ENCODE results near the gene ATXN7L3.

Gene ATXN7L3

GRCh38 chr17:44203731-44204440 lies 4.2 kb upstream of the ATXN7L3 start:
- DNase-seq (ENCODE audit: low read depth in 4 of 4, low spot score in 1 of 4) = peak in 1 of 4 experiments; percentile 49

GRCh38 chr17:44202756-44203155 lies 3.1 kb upstream of the ATXN7L3 start:
- no peak for DNase-seq (ENCODE audit: low read depth in 4 of 4, low spot score in 1 of 4)

DNA sequence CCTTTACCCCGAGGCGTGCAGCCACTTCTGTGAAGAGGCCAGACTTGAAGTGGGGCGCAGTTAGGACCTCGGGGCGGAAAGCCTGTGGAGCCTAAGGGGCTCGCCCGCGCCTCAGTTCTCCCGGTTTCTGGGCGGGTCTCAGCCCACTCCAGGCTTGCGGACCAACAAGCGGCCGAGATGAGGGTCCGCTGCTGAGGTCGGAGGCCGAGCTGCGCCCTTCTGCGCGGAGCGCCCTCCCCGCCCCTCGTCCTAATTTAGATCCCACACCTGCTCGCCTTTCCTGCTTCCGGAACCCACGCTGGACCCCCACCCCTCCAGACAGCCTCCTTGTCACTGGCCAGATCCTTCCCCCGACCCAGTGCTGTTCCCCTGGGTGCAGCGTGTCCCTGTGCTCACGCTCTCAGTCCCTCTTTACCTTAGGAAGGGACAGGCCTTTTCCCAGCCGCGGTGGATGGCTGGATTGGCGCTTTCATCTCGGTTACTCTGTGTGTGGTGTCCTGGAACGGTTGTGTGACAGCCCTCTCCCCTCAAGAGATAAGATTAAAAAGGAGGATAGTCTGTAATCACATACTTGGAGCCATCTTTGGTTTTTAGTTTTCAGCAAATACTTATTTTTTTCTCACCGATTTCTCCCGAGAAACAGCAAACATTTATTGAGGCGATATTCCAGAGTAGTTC lies 933 bp upstream of the ATXN7L3 start:
- DNase-seq (ENCODE audit: low read depth in 4 of 4, low spot score in 1 of 4) = no peak

DNA sequence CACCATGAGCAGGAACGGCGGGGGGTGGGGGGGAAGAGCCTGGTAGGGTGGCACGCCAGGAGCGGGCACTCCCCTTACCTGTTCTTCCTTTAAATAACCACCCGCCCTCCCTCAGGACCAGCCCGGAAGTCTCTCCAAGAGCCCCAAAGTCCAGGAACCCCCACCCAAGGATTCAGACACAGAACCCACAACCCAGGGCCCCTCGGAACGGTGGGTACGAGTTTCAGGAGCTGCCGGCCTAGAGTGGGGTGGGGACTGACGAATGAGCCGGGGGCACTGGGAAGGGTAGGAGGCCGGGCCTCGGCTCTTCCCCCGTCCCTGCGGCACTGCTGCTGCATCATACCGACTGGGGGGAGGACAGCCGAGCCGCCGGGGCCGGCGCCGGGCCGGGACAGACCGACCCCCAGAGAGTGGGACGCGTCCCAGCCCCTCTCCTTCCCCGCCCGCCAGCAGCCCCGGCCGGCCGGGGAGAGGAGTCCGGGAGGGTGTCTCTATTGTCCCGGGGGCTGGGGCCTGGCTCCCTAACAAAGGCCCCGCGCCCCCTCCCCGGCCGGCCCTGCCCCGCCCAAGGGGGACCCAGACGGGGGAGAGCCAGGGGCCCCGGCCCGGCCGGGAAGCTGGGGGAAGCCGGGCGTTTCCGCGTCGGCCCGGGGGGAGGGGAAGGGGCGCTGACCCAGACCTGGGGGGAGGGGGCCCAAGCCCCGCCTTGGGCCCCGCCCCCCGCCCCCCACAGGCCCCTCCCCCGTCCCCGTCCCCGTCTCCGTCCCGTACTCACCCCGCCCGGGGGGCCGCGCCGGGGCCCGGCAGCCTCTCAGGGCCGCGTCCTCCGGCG lies 747 bp downstream of the ATXN7L3 start:
- DNase-seq (ENCODE audit: low read depth in 4 of 4, low spot score in 1 of 4) = peak in 1 of 4 experiments; percentile 46

DNA sequence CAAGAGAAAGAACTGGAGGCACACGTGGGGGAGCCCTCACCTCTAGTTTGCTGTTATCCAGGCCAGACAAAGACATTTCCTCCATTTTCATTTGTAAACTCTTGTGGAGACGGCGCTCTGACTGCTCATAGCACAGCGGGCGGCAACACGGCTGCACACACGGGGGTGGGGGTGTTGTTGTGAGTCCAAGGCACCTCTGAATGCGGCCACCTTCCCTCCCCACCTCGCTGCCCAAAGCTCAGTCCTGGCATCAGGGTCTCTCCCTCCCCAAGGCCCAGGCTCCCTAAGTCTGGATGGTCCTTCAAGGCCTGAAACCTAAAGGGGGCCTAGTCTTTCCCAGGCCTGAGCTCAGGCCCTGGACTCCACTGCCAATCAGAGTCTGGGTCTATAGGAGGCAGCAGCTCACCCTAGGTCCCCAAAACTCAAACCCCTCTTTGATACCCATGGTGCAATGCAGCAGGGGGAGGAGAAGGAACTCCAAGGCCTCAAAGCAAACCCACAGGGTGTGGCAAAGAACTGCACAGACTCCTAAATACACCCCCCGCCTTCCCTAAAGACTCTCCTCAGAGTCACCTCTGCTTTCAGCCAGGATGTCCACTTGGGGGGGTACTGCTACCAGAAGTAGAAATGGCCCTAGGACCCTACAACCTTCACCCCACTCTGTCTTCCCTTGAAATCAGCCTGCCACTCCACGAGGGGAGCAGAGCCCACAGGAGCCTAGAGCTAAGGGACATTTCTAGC lies 1.5 kb downstream of the ATXN7L3 start:
- no peak for DNase-seq (ENCODE audit: low read depth in 4 of 4, low spot score in 1 of 4)

DNA sequence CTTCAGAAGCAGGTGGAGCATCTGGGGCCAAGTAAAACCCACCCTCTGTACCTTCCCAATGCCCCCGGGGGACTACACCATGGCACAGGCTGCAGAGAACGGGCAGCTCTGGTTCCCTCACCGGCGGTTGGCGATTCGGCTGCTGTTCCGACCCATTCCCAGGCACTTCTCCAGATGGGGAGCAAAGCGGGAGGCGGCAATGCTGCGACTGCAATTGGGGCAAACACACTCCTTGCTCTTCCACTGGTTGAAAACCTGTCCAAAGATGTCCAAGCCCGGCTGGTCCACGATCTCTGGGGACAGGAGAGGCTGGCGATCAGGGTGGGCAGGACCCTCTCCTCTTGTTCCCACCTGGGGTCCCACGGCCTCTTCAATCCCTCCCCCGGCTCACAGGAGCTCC lies 2.6 kb downstream of the ATXN7L3 start:
- no peak for DNase-seq (ENCODE audit: low read depth in 4 of 4, low spot score in 1 of 4)

DNA sequence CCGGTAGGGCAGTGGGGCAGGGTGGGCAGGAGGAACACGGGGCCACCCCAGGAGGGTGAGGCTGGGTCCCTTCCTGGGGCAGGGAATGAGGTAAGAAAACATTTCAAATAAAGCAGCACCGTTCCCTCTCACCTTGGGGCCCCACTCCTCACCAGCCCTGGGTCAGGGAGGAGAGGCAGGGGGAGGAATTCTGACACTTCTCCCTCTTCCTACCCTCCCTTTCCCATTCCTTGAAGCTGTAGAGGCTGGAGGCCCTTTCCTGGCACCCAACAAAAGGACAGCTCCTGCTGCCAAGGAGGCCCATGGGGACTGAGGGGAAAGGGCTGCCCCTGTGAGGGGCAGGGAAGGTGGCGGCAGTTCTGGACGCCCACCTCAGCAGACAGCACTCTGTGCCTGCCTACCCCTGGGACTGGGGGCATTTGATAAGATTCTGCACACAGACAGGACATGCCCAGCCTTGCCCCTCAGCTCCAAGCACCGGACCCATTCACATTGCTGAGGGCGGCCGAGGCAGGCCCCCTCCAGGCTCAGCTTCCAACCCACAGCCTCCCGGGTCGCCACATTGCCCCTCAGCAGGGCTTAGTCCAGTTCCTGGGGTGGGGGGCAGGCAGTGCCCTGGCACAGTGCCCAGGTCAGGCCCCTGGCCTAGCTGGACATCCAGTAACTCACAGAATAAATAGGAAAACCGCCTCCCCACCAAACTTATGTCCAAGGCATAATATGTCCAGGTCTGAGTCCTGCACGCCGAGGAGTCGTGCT lies 6.2 kb downstream of the ATXN7L3 start:
- no peak for DNase-seq (ENCODE audit: low read depth in 4 of 4, low spot score in 1 of 4)

- DNase-seq (ENCODE audit: low read depth in 4 of 4, low spot score in 1 of 4) = no peak
Measured at GRCh38 chr17:44192750-44193149, 6.9 kb downstream of the ATXN7L3 start.

- no peak for DNase-seq (ENCODE audit: low read depth in 4 of 4, low spot score in 1 of 4)
Measured at GRCh38 chr17:44191941-44192496, 7.7 kb downstream of the ATXN7L3 start.

- DNase-seq (ENCODE audit: low read depth in 4 of 4, low spot score in 1 of 4) = no peak
Measured at GRCh38 chr17:44191369-44191768, 8.3 kb downstream of the ATXN7L3 start.

DNA sequence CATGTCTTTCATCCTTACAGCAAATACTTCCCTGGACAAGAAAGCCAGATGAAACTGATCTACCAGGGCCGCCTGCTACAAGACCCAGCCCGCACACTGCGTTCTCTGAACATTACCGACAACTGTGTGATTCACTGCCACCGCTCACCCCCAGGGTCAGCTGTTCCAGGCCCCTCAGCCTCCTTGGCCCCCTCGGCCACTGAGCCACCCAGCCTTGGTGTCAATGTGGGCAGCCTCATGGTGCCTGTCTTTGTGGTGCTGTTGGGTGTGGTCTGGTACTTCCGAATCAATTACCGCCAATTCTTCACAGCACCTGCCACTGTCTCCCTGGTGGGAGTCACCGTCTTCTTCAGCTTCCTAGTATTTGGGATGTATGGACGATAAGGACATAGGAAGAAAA lies 9.2 kb downstream of the ATXN7L3 start:
- no peak for DNase-seq (ENCODE audit: low read depth in 4 of 4, low spot score in 1 of 4)

DNA sequence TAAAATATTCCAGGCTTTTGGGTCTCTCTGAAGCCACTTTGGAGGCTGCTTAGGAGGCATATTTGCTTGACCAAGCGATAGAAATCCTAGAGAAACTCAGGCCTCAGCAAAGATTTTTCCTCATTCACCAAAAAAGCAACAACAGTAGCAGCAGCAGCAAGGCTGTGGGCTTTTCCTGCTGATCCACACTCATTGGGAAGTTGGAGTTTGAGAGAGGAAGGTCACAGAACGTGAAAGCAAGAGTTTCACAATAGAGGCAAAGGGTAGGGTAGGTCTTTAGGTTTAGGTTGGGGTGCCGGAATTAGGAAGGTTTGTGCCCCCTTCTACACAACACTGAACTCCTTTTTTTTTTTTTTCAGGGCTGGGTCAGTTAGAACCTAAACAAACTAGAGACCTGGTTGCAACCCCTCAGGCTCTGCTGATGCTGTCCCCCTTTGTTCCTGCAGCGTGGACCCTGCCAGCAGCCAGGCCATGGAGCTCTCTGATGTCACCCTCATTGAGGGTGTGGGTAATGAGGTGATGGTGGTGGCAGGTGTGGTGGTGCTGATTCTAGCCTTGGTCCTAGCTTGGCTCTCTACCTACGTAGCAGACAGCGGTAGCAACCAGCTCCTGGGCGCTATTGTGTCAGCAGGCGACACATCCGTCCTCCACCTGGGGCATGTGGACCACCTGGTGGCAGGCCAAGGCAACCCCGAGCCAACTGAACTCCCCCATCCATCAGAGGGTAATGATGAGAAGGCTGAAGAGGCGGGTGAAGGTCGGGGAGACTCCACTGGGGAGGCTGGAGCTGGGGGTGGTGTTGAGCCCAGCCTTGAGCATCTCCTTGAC lies 10.9 kb downstream of the ATXN7L3 start:
- no peak for DNase-seq (ENCODE audit: low read depth in 4 of 4, low spot score in 1 of 4)

DNA sequence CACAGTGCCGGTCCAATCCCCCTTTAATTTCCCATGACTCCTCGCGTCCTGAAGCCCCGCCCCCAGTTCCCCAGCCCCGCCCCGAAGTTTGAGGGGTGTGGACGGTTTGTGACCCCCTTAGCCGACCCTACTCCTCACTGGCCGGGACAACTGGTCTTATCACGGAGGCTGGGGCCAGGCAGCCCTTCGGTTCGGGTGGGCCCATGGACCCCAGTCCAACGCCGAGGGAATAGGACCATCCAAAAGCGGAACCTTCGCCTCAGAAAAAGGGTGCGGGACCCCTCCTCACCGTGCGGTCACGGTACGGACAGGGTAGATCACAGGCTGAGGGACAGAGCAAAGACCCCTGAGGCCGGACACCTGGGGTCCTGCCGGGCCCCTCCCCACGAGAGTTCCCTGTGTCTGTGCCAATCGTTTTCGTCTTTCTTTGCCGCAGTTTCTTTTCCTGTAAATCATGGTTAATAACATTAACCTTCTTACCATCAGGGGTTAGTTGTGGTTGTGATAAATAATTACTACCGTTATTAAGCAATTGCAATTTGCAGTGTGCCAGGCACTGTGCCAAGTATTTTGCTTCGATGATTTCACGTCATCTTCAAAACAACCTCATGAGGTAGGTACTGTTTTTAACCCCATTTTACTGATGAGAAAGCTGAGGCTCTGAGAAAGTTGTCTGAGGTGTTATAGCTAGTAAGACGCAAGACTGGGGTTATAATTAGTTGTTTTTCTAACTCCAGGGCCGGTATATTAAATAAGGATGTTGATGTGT lies 12.4 kb downstream of the ATXN7L3 start:
- no peak for DNase-seq (ENCODE audit: low read depth in 4 of 4, low spot score in 1 of 4)

- peak; percentile 99 to 100 (median 99) for DNase-seq (ENCODE audit: low read depth in 4 of 4, low spot score in 1 of 4)
Measured at GRCh38 chr17:44186307-44187130, 13.2 kb downstream of the ATXN7L3 start, which contains the start of gene TMUB2. TSS of gene TMUB2 (plus strand) at chr17:44186972. CDS start at chr17:44187709, 737 bp downstream.

- DNase-seq (ENCODE audit: low read depth in 4 of 4, low spot score in 1 of 4) = no peak
Measured at GRCh38 chr17:44184212-44184810, 15.4 kb downstream of the ATXN7L3 start.

DNA sequence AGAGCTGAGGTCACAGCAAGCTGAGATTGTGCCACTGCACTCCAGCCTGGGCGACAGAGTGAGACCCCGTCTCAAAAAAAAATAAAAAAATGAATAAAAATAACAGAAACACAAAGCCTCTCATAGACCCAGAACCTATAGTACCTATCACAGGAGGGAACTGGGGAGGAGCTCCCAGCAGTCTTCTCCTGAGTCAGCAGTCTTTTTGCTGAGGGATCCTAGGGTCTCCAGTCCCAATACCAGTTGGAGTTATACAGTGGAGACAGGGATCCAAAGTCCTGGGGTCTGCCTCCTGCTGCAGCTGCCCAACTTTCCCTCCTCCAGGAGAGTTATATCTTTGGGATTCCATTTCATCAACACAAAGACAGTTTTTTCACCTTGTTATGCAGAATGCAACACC lies 16.7 kb downstream of the ATXN7L3 start:
- DNase-seq (ENCODE audit: low read depth in 4 of 4, low spot score in 1 of 4) = no peak

GRCh38 chr17:44178133-44178532 lies 21.6 kb downstream of the ATXN7L3 start:
- no peak for DNase-seq (ENCODE audit: low read depth in 4 of 4, low spot score in 1 of 4)

Data from stimulated activated CD4-positive, alpha-beta T cell treated with anti-CD3 and anti-CD28 coated beads, Interleukin-1b, Interleukin-23, amount 100 ng/mL, for 24 hours (primary cell).